PFSK-1 (cell line): Measurements from ENCODE around the gene IVD.

ENCODE experiments used
- POLR2AphosphoS5 ChIP-seq: IDR thresholded peaks from 2 replicates; pipeline ENCODE4 v1.6.1; 2012; ENCODE audit warnings: low read depth, mild to moderate bottlenecking, control low read depth, low read length, moderate library complexity
- TF ChIP-seq, protein P1 (sequence below), 2 experiments: IDR thresholded peaks; 2 replicates each; pipeline versions ENCODE4 v1.6.1 to v1.8.0; 2011 to 2012; ENCODE audit warnings: low read depth in 2 of 2, low read length in 2 of 2, control low read depth in 1 of 2, inconsistent platforms in 1 of 2, mild to moderate bottlenecking in 1 of 2, moderate library complexity in 1 of 2; ENCODE audit not compliant: insufficient read depth in 1 of 2

GRCh38 chr15:40379374-40379773 is 26.2 kb upstream of the IVD start:
- TF ChIP-seq, protein P1, sequence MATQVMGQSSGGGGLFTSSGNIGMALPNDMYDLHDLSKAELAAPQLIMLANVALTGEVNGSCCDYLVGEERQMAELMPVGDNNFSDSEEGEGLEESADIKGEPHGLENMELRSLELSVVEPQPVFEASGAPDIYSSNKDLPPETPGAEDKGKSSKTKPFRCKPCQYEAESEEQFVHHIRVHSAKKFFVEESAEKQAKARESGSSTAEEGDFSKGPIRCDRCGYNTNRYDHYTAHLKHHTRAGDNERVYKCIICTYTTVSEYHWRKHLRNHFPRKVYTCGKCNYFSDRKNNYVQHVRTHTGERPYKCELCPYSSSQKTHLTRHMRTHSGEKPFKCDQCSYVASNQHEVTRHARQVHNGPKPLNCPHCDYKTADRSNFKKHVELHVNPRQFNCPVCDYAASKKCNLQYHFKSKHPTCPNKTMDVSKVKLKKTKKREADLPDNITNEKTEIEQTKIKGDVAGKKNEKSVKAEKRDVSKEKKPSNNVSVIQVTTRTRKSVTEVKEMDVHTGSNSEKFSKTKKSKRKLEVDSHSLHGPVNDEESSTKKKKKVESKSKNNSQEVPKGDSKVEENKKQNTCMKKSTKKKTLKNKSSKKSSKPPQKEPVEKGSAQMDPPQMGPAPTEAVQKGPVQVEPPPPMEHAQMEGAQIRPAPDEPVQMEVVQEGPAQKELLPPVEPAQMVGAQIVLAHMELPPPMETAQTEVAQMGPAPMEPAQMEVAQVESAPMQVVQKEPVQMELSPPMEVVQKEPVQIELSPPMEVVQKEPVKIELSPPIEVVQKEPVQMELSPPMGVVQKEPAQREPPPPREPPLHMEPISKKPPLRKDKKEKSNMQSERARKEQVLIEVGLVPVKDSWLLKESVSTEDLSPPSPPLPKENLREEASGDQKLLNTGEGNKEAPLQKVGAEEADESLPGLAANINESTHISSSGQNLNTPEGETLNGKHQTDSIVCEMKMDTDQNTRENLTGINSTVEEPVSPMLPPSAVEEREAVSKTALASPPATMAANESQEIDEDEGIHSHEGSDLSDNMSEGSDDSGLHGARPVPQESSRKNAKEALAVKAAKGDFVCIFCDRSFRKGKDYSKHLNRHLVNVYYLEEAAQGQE (IDR thresholded peaks at IDR 0.05; ENCODE audit: insufficient read depth in 1 of 2, low read depth in 2 of 2, low read length in 2 of 2), result no peak
- no peak for TF ChIP-seq POLR2AphosphoS5
